ENCODE measurements around the gene IQCM.
"Not testable (repeated sequence)": the region's sequence is repeated elsewhere in the genome, so short reads cannot be mapped to it uniquely, and the experiment has no call there.

The IQCM gene

GRCh38 chr4:149426461-149426860 is 389.2 kb downstream of the IQCM start:
- no peak for FAIRE-seq

GRCh38 chr4:149409555-149409962 is 406.1 kb downstream of the IQCM start:
- no peak for FAIRE-seq

GRCh38 chr4:149409146-149409545 is 406.5 kb downstream of the IQCM start:
- no peak for FAIRE-seq

DNA sequence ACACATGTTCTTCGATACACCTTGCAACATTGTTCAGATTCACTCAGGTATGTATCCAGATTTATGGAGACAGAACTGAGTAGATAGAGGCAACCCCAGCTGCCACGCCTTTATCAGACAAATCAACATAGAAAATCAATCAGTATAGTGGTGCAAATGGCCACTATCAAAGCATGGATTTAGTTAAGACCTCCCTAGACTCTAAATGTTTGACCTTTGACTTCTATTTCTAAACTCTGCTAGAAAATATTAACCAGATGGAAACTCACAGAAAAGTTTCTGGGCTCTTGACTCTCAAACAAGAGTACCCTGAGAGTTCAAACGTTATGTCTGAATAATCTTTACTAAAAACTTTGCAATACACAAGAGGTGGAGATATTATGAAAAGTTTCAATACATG is 411.5 kb downstream of the IQCM start:
- no peak for FAIRE-seq

DNA sequence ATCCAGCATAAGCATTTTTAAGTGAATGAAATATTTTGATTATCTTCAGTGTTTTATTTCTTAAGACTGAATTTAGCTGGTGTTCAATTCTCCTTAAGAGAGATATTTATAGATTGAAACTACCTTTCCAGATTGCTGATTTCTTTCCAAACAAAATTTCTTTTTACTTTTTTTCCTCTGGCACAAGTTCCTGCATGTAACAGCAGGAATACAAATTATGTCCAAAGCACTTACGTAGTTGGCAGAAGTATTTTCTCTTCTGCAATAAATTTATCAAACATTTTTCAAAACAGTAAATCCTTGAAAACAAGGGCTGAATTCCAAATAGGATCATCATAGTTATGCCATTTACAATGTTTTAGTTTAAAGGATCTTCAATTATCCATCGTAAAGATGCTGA is 412.6 kb downstream of the IQCM start:
- no peak for FAIRE-seq

DNA sequence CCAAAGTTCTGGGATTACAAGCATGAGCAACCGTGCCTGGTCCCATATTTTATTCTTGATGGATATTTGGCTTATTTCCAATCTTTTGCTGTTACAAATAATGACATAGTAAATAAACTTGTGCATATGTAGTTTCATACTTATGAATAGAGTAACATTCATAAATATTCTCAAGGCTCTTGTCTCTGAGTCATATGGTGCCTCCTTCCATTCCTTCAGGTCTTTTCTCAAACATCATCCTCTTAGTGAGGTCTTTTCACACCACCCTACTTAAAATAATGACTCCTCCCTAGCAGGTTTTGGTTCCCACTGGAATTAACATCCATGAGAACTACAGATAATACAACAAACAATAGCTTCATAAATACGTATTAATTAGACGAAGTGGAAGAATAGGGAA is 416.6 kb downstream of the IQCM start:
- FAIRE-seq, result no peak

GRCh38 chr4:149370785-149371420 is 444.7 kb downstream of the IQCM start:
- FAIRE-seq, result no peak

- no peak for FAIRE-seq
Measured at GRCh38 chr4:149370002-149370401, 445.6 kb downstream of the IQCM start.

GRCh38 chr4:149353241-149353640 is 462.4 kb downstream of the IQCM start:
- FAIRE-seq, result no peak

- no peak for FAIRE-seq
Measured at GRCh38 chr4:149349541-149349940, 466.1 kb downstream of the IQCM start.

DNA sequence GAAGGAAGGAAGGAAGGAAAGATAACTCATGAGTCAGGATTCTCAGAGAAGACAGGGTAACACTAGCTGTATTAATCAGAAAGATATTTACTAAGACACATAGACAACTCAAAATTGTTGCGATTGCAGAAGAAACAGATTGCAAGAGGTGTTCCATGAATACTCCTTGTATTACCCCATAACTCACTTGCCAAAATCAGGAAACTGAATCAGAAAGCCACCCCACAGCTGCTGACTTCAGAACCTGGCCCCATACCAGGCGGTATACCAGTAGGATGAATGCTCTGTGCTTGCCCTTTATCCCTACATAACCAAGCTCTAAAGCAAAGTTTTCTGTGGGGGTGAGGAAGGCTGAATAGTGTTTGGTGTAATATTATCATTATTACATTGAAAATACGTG is 468.5 kb downstream of the IQCM start:
- no peak for FAIRE-seq

GRCh38 chr4:149345424-149345823 is 470.2 kb downstream of the IQCM start:
- FAIRE-seq, result no peak

- no peak for FAIRE-seq
Measured at GRCh38 chr4:149344436-149344835, 471.2 kb downstream of the IQCM start.

- no peak for FAIRE-seq
Measured at GRCh38 chr4:149343614-149344013, 472.0 kb downstream of the IQCM start.

DNA sequence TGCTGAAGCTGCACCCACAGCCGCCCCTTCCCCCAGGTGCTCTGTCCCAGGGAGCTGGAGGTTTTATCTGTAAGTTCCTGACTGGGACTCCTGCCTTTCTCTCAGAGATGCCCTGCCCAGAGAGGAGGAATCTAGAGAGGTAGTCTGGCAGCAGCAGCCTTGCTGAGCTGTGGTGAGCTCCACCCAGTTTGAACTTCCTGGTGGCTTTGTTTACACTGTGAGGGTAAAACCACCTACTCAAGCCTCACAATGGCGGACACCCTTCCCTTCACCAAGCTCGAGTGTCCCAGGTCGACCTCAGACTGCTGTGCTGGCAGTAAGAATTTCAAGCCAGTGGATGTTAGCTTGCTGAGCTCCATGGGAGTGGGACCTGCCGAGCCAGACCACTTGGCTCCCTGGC is 474.5 kb downstream of the IQCM start:
- not testable (repeated sequence) for FAIRE-seq

DNA sequence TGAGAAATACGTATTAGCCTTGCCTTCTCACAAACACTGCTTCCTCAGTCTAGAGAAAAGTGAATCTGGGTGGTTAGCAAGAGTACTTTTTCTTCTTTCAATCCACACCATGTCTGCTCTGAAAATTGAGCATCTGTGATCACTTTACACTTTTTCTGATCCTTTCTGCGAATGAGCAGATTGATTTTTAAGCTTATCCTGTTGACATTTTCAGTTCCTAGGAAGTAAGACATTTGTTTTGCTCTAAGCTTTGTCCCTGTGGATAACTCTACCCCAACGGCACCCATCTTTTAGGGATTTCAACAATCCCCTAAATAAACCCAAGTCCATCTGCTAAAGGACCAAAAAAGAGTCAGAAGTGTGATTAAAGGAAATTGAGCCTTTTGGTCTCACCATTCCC is 487.5 kb downstream of the IQCM start:
- FAIRE-seq, result no peak

DNA sequence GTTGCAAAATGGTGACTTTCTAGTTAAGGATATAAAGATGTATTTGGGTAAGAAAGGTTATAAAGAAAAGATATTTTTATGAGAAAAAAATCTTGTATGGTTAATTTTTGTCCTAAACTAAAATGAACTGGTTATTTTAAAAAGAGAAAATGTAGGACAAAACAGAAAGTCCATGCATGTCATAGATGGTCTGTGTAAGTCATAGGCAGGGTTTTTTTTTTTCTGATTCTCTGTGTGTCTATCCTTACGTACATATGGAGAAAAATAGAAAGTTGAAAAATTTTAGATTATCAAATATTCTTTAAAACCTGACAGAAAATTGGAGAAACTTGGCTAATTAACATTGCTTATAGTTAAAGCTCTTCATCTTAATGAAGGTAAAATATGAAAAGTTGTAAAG is 493.4 kb downstream of the IQCM start:
- no peak for FAIRE-seq

DNA sequence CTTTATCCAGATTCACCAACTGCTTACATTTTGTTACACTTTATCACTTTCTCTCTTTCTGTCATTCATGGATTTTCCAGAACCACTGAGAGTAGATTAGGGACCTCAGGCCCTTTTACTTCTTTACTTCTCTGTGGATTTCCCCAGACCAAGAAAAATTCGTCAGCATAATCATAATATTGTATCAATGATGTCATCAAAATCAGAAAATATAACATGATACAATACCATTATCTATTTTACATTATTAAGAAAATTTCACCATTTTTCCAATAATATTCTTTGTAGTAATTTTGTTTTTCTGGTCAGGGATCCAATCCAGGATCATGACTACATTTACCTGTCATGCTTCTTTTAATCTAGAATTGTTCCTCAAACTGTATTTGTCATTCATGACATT is 494.2 kb downstream of the IQCM start:
- FAIRE-seq, result no peak

DNA sequence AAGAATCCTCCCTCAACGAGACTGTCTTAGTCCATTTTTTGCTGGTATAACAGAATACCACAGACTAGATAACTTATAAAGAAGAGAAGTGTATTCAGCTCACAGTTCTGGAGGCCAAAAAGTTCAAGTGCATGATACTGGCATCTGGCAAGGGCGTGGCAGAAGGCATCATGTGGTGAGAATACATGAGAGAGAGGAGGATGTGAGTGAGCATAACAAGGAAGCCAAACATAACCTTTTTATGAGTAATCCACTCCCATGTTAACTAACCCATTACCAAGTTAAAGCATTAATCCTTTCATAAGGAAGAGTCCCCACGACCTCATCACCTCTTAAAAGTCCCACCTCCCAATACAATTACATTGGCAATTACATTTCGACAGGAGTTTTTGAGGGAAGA is 504.6 kb downstream of the IQCM start:
- no peak for FAIRE-seq

- FAIRE-seq, result no peak
Measured at GRCh38 chr4:149306537-149306936, 509.1 kb downstream of the IQCM start.
